GM19238 (cell line): Measurements from ENCODE around the gene TTC22.

ENCODE experiments used
- DNase-seq: peaks from one replicate; pipeline ENCODE4 v3.0.0; 2011; ENCODE audit warnings: low spot score; ENCODE audit not compliant: insufficient read length

The TTC22 gene

GRCh38 chr1:54751426-54751825 lies 49.7 kb downstream of the TTC22 start:
- no peak for DNase-seq

GRCh38 chr1:54750596-54750995 lies 50.5 kb downstream of the TTC22 start:
- DNase-seq = no peak

DNA sequence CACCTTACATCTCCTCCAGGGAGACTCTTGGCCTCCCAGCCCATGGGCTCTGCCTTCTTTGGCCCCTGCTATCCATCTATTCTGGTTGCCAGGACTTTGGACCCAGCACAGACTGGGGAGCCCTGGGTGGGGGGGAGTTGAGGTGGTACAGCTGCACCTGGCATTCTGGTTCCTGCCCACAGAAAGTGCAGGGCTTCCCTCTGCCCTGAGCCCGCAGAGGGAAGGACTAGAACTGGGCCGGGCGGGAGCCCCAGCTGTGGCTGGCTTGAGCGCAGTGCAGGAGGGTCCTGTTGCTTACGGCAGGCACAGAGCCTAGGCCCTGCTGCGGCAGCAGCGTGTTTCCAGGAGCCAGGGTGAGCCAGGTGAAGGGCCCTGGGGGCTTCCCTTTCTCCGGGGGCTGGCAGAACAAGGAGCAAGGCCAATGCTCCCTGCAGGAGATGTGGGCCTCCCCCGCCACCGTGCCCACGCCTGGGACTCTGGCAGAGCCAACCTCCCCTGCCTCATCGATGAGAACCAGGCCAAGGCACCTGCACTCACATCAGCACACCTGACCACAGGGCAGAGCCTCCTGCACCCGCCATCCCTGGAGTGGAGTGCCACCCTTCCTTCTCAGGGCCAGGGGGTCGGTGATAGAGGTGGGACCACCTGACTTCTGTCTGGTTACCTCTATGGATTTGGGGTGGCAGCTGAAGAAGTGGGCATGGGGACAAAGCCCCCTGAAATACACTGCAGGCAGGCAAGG lies 52.9 kb downstream of the TTC22 start:
- DNase-seq = no peak

GRCh38 chr1:54745864-54746263 lies 55.3 kb downstream of the TTC22 start:
- DNase-seq = no peak

DNA sequence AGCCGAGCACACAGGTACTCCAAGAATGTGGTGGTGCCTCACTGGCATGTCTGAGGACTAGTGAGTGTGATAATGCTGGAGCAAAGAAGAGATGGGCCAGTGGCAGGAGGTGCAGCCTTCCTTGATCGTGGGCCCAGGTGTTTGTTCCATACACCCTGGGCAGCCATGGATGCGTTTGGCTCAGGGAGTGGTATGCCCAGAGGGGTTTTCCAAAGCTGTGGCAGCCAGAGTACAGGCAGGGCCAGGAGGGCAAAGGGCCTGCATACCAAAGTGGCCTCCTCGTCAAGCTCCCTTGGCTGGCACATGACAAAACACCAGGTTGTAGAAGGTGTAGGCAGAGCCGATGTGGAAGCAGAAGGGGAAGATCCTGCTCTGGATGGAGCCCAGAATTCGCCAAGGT lies 55.8 kb downstream of the TTC22 start:
- DNase-seq = no peak

GRCh38 chr1:54744696-54745095 lies 56.4 kb downstream of the TTC22 start:
- no peak for DNase-seq

GRCh38 chr1:54743416-54744226 lies 57.5 kb downstream of the TTC22 start:
- DNase-seq = no peak

DNA sequence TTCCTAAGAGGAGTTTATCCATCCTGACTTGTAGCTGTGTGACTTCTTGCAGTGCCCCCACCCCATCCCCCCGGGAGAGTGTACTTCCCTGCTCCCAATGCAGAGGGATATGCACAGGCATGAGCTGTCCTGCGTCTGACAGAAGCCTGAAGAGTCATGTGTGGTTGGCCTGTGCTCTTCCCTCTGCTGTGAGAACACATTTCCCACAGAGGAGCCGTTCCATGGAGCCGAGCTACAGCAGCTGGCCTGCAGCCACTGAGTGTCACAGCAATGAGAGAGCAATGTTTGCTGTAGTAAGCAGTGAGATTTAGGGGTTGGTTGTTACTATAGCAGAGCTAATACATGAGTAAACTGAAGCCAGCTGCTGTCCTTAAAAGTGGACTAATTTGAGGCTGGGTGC lies 58.8 kb downstream of the TTC22 start:
- DNase-seq = no peak

DNA sequence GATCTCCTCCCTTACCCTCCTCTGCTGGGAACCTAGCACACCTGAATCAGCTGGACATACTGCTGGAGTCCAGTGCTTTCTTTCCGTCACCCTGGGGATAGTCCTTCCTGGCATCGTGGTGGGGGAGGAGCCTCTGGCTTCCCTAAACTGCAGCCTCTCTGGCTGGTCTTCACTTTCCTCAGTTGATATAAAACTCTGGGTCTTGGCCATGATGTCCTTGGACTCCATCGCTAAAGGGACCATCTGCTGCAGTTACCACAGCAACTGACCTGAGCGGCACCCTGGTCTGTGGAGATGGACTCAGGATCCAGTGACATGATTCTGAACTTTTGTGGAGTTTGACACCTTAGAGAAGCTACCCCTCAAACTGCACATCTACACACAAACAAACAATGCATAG lies 59.6 kb downstream of the TTC22 start:
- DNase-seq = no peak

GRCh38 chr1:54738244-54738643 lies 62.9 kb downstream of the TTC22 start:
- no peak for DNase-seq

- no peak for DNase-seq
These were observed 64.4 kb downstream of the TTC22 start for GRCh38 chr1:54736685-54737084.
